PC-9 (cell line): ENCODE measurements around the gene TSPAN8.

Experiments
- CTCF ChIP-seq: fragments of 200-600 bp; sonication (generic); conservative IDR thresholded peaks from 2 replicates; pipeline ENCODE4 v1.6.1; 2017; ENCODE audit warnings: mixed run types, antibody characterized with exemption, mild to moderate bottlenecking, moderate library complexity
- EZH2 ChIP-seq: fragments of 200-600 bp; sonication (generic); IDR thresholded peaks from 2 replicates; pipeline ENCODE4 v1.8.0; 2017; ENCODE audit warnings: antibody characterized with exemption, low read depth

DNA sequence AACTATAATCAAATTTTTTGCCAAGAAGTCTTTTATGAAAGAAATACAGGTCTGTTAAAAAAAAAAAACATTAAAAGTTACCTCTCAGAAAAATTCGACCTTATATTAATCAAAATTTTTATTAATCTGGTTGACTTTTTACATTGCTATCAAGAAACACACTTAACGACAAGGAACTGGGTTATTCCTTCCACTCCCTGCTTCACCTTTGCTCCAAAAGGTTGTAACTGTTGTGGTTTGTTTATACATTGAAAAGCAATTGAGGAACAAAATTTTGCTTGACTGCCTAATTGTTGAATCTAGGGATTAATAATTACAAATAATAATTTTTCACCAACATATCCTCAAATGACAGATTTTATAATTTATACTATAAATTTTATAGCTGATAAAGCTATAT, 28.4 kb downstream of the TSPAN8 start:
- TF ChIP-seq CTCF (no peak), EZH2 (no peak)
